Measurements from ENCODE around the gene SEZ6.

DNA sequence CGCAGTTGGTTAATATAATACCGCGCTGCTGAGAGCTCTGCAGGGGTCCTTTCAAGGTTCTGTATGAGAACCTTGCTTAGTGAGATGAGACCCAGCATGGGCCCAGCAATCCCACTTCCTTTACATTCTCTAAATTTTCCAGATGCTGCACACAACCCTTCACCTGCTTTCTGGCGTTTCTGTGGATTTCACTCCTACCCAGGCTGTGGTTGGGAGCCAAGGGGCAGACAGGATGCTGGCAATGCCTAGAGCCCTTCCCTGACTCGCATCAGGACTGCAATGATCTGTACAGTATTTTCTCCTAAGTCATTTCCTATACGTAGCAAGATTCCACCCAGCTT lies 27.0 kb upstream of the SEZ6 start:
- TF ChIP-seq, protein P1, sequence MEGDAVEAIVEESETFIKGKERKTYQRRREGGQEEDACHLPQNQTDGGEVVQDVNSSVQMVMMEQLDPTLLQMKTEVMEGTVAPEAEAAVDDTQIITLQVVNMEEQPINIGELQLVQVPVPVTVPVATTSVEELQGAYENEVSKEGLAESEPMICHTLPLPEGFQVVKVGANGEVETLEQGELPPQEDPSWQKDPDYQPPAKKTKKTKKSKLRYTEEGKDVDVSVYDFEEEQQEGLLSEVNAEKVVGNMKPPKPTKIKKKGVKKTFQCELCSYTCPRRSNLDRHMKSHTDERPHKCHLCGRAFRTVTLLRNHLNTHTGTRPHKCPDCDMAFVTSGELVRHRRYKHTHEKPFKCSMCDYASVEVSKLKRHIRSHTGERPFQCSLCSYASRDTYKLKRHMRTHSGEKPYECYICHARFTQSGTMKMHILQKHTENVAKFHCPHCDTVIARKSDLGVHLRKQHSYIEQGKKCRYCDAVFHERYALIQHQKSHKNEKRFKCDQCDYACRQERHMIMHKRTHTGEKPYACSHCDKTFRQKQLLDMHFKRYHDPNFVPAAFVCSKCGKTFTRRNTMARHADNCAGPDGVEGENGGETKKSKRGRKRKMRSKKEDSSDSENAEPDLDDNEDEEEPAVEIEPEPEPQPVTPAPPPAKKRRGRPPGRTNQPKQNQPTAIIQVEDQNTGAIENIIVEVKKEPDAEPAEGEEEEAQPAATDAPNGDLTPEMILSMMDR (IDR thresholded peaks at IDR 0.05) = no peak
- TF ChIP-seq EZH2 (IDR thresholded peaks at IDR 0.05; ENCODE audit: borderline replicate concordance, insufficient read depth, low read depth, low read length, poor library complexity, severe bottlenecking) = no peak
